Measurements from ENCODE around the gene CCNL2. TPM values are rescaled to one million over a fixed set of nuclear protein-coding genes. Genes with fewer than 3 reads are reported as not detected.

Gene CCNL2
- total and polyA plus RNA-seq, 8 donors: 33.4 to 739 (median 277) TPM

GRCh38 chr1:1428174-1428573 is 29.0 kb upstream of the CCNL2 start:
- TF ChIP-seq EP300 (IDR thresholded peaks at IDR 0.05) (no peak), POLR2A (IDR thresholded peaks at IDR 0.05) (no peak), POLR2AphosphoS5 (IDR thresholded peaks at IDR 0.05) (no peak), CTCF (IDR thresholded peaks at IDR 0.05) (no peak)
- Histone ChIP-seq H3K36me3 (no peaks in the 10 kb centered on the region), H3K4me1 (peaks cover 42 to 60% (median 47%) of the 10 kb centered on the region in 4 donors), H3K27me3 (peaks cover 0 to 29% (median 4%) of the 10 kb centered on the region in 3 donors), H3K27ac (peak overlapping the region; percentile 2 to 66 (median 20)), H3K4me3 (no peak overlapping the region), H3K9me3 (no peaks in the 10 kb centered on the region)
- peak in 1 of 2 donors; percentile 24 for DNase-seq
- intact Hi-C loops (cut with DNase I; ENCODE audit: low total_unique reads): no loop called here
- 75 to 85% (median 81%) methylated on average over 12 to 18 of the region's 19 CpGs for WGBS, 5 donors

GRCh38 chr1:1427820-1428148 is 28.6 kb upstream of the CCNL2 start:
- Histone ChIP-seq H3K4me1 (peaks cover 39 to 57% (median 46%) of the 10 kb centered on the region in 4 donors), H3K27ac (peak overlapping the region in 3 of 5 donors; percentile 14 to 83 (median 76)), H3K9me3 (no peaks in the 10 kb centered on the region), H3K27me3 (peaks cover 0 to 29% (median 4%) of the 10 kb centered on the region in 3 donors), H3K36me3 (no peaks in the 10 kb centered on the region), H3K4me3 (peak overlapping the region; percentile 38 to 52 (median 48))
- TF ChIP-seq POLR2AphosphoS5 (IDR thresholded peaks at IDR 0.05) (no peak), EP300 (IDR thresholded peaks at IDR 0.05) (no peak), POLR2A (IDR thresholded peaks at IDR 0.05) (no peak), CTCF (IDR thresholded peaks at IDR 0.05) (no peak)
- 2% methylated on average over 7 to 19 of the region's 22 CpGs; no CpG with 5 or more reads in 3 of the 5 donors for WGBS, 5 donors
- no peak for DNase-seq
- intact Hi-C loops (cut with DNase I; ENCODE audit: low total_unique reads): no loop called here

GRCh38 chr1:1427106-1427819 is 28.1 kb upstream of the CCNL2 start:
- 9 to 51% (median 11%) methylated on average over 19 to 66 of the region's 66 CpGs for WGBS, 5 donors
- TF ChIP-seq POLR2A (IDR thresholded peaks at IDR 0.05): no peak
- TF ChIP-seq CTCF (IDR thresholded peaks at IDR 0.05): no peak
- peak in 1 of 2 donors; percentile 73 for DNase-seq
- intact Hi-C loops (cut with DNase I; ENCODE audit: low total_unique reads): no loop called here
- H3K27me3 ChIP-seq: peaks cover 0 to 29% (median 4%) of the 10 kb centered on the region in 3 donors
- H3K4me3 ChIP-seq: peak overlapping the region; percentile 38 to 52 (median 48)
- H3K27ac ChIP-seq: peak overlapping the region in 4 of 5 donors; percentile 14 to 83 (median 50)
- H3K36me3 ChIP-seq: no peaks in the 10 kb centered on the region
- H3K9me3 ChIP-seq: no peaks in the 10 kb centered on the region
- H3K4me1 ChIP-seq: peaks cover 34 to 51% (median 43%) of the 10 kb centered on the region in 4 donors

- WGBS, 5 donors: 27 to 60% (median 36%) methylated on average over 17 to 19 of the region's 19 CpGs
- no peaks in the 10 kb centered on the region for H3K9me3 ChIP-seq
- peak in 1 of 2 donors; percentile 16 for DNase-seq
- H3K4me1 ChIP-seq: peaks cover 27 to 47% (median 37%) of the 10 kb centered on the region in 4 donors
- TF ChIP-seq EP300 (IDR thresholded peaks at IDR 0.05): no peak
- no peak for TF ChIP-seq CTCF (IDR thresholded peaks at IDR 0.05)
- TF ChIP-seq POLR2A (IDR thresholded peaks at IDR 0.05): no peak
- TF ChIP-seq POLR2AphosphoS5 (IDR thresholded peaks at IDR 0.05): no peak
- no peak overlapping the region for H3K4me3 ChIP-seq
- H3K27me3 ChIP-seq: peaks cover 0 to 30% (median 4%) of the 10 kb centered on the region in 3 donors
- intact Hi-C loops (cut with DNase I; ENCODE audit: low total_unique reads): no loop called here
- no peaks in the 10 kb centered on the region for H3K36me3 ChIP-seq
- H3K27ac ChIP-seq: peak overlapping the region in 3 of 5 donors; percentile 19 to 83 (median 39)
These were observed 27.5 kb upstream of the CCNL2 start for GRCh38 chr1:1426496-1427105.
